Liver (tissue), 9 donors: ENCODE data around the gene ZNF556. TPM values are rescaled to one million over a fixed set of nuclear protein-coding genes. Genes with fewer than 3 reads are reported as not detected.

Experiments
- DNase-seq: peaks from one replicate; pipeline ENCODE4 v3.0.0-alpha.2; 2017; ENCODE audit warnings: low spot score
- H3K27ac ChIP-seq, 2 donors: one replicate each; pipeline ENCODE4 v1.7.0; 2013; ENCODE audit warnings: inconsistent platforms in 2 of 2, low read length in 2 of 2, control low read depth in 1 of 2, low read depth in 1 of 2, mild to moderate bottlenecking in 1 of 2
- H3K27me3 ChIP-seq, 4 donors: one replicate each; pipeline versions ENCODE4 v1.6.1 to v1.7.0; 2013; ENCODE audit warnings: low read length in 3 of 4, inconsistent platforms in 1 of 4, mild to moderate bottlenecking in 1 of 4, moderate library complexity in 1 of 4; ENCODE audit not compliant: control insufficient read depth in 4 of 4, insufficient read depth in 4 of 4
- H3K36me3 ChIP-seq, 4 donors: one replicate each; pipeline versions ENCODE4 v1.6.1 to v1.7.0; 2013; ENCODE audit warnings: low read length in 3 of 4, mild to moderate bottlenecking in 3 of 4, low read depth in 1 of 4, moderate library complexity in 1 of 4; ENCODE audit not compliant: control insufficient read depth in 4 of 4, insufficient read depth in 3 of 4
- H3K4me1 ChIP-seq, 4 donors: one replicate each; pipeline versions ENCODE4 v1.6.1 to v1.7.0; 2013; ENCODE audit warnings: low read length in 3 of 4, mild to moderate bottlenecking in 3 of 4, moderate library complexity in 1 of 4; ENCODE audit not compliant: control insufficient read depth in 4 of 4, insufficient read depth in 4 of 4
- H3K4me3 ChIP-seq, 3 donors: one replicate each; pipeline versions ENCODE4 v1.6.1 to v1.7.0; 2013; ENCODE audit warnings: low read length in 3 of 3, control low read depth in 1 of 3, low read depth in 1 of 3, mild to moderate bottlenecking in 1 of 3
- H3K9ac ChIP-seq, 2 donors: one replicate each; pipeline ENCODE4 v1.7.0; 2013; ENCODE audit warnings: low read length in 2 of 2, mild to moderate bottlenecking in 2 of 2, moderate library complexity in 2 of 2, control low read depth in 1 of 2, low read depth in 1 of 2
- H3K9me3 ChIP-seq, 4 donors: one replicate each; pipeline versions ENCODE4 v1.6.1 to v1.7.0; 2013; ENCODE audit warnings: low read length in 3 of 4; ENCODE audit not compliant: control insufficient read depth in 4 of 4
- CTCF ChIP-seq: fragments of 150-350 bp; IDR thresholded peaks from 2 replicates; pipeline ENCODE4 v1.5.1; 2017; ENCODE audit warnings: improper control_type of control experiment, low read depth, low read length; ENCODE audit not compliant: missing input control
- EGR1 ChIP-seq, 2 donors: IDR thresholded peaks; 2 replicates each; pipeline ENCODE4 v1.6.1; 2016 to 2018; ENCODE audit warnings: antibody characterized with exemption in 2 of 2, low read depth in 2 of 2
- FOXA1 ChIP-seq: IDR thresholded peaks from 2 replicates; pipeline ENCODE4 v1.6.1; 2016; ENCODE audit warnings: antibody characterized with exemption
- GABPA ChIP-seq, 2 donors: IDR thresholded peaks in 1 of 2; conservative IDR thresholded peaks in 1 of 2; 2 replicates each; pipeline ENCODE4 v1.6.1; 2016; ENCODE audit warnings: antibody characterized with exemption in 2 of 2, mild to moderate bottlenecking in 1 of 2, moderate library complexity in 1 of 2
- HNF4A ChIP-seq, 2 donors: conservative IDR thresholded peaks; 2 replicates each; pipeline ENCODE4 v1.6.1; 2016; ENCODE audit warnings: antibody characterized with exemption in 2 of 2, mild to moderate bottlenecking in 2 of 2
- HNF4G ChIP-seq: IDR thresholded peaks from 2 replicates; pipeline ENCODE4 v1.6.1; 2016; ENCODE audit warnings: antibody characterized with exemption
- NR2F2 ChIP-seq: IDR thresholded peaks from 2 replicates; pipeline ENCODE4 v1.6.1; 2016; ENCODE audit warnings: antibody characterized with exemption
- RAD21 ChIP-seq, 2 donors: IDR thresholded peaks; 2 replicates each; pipeline ENCODE4 v1.6.1; 2016; ENCODE audit warnings: antibody characterized with exemption in 2 of 2, mild to moderate bottlenecking in 2 of 2
- REST ChIP-seq: IDR thresholded peaks from 2 replicates; pipeline ENCODE4 v1.6.1; 2016; ENCODE audit warnings: antibody characterized with exemption, mild to moderate bottlenecking
- RXRA ChIP-seq, 2 donors: IDR thresholded peaks; 2 replicates each; pipeline ENCODE4 v1.6.1; 2017 to 2018; ENCODE audit warnings: antibody characterized with exemption in 2 of 2, mild to moderate bottlenecking in 1 of 2
- SP1 ChIP-seq: IDR thresholded peaks from 2 replicates; pipeline ENCODE4 v1.6.1; 2018; ENCODE audit warnings: antibody characterized with exemption, mild to moderate bottlenecking
- TAF1 ChIP-seq: conservative IDR thresholded peaks from 2 replicates; pipeline ENCODE4 v1.6.1; 2016; ENCODE audit warnings: antibody characterized with exemption, mild to moderate bottlenecking
- YY1 ChIP-seq: IDR thresholded peaks from 2 replicates; pipeline ENCODE4 v1.6.1; 2016; ENCODE audit warnings: antibody characterized with exemption, mild to moderate bottlenecking
- WGBS: extraction: QIAGEN DNeasy Blood & Tissue Kit; methylation state at CpG from one replicate; pipeline ENCODE4 v1.1.7; 2013; 5-methylcytosine and 5-hydroxymethylcytosine counted together
- polyA plus RNA-seq, 2 donors: library from polyadenylated mRNA; stranded (reverse) in 1 of 2; unstranded in 1 of 2; fragments of 200-250 nt in 1 of 2; fragments of >200 nt in 1 of 2; fragmentation: Nextera tagmentation in 1 of 2; extraction: Ambion mirVana in 1 of 2; gene quantifications; one replicate each; pipeline versions ENCODE4 v1.2.1 to v1.2.3, GENCODE V29; 2013 to 2015
- total RNA-seq, 2 donors: library from RNA; depleted of rRNA; stranded (reverse); fragments of >200 nt; gene quantifications; one replicate each; pipeline ENCODE4 v1.2.3, GENCODE V29; 2014
- TF ChIP-seq, protein P1 (sequence below): IDR thresholded peaks from 2 replicates; pipeline ENCODE4 v1.6.1; 2016; ENCODE audit warnings: antibody characterized with exemption
- TF ChIP-seq, protein P2 (sequence below): IDR thresholded peaks from 2 replicates; pipeline ENCODE4 v1.6.1; 2016; ENCODE audit warnings: antibody characterized with exemption
- donor health status: healthy.
- donor health status: healthy.
- donor health status: healthy.
- donor health status: healthy.
- donor health status: healthy.

Gene ZNF556
- total RNA-seq (under 1 TPM in 1 of 2 donors, not detected in 1; 0.08 TPM), polyA plus RNA-seq (not detected)

- no peak for DNase-seq
- 85% methylated on average over 36 of the region's 36 CpGs for WGBS
- Histone ChIP-seq H3K36me3 (no peaks in the 10 kb centered on the region), H3K9me3 (peaks cover 0 to 5% (median under 1%) of the 10 kb centered on the region in 4 donors), H3K9ac (no peak within 1 kb of the TSS), H3K27me3 (no peaks in the 10 kb centered on the region), H3K4me1 (no peaks in the 10 kb centered on the region), H3K27ac (no peak within 1 kb of the TSS), H3K4me3 (no peak within 1 kb of the TSS)
- no peak for TF ChIP-seq FOXA1
- TF ChIP-seq EGR1 (IDR thresholded peaks at IDR 0.05; ENCODE audit: low read depth in 2 of 2): no peak
- TF ChIP-seq YY1: no peak
Measured at GRCh38 chr19:2867025-2867991, at the start of gene ZNF556. Gene ZNF556, plus strand, starts transcription at chr19:2867335. Its CDS starts 87 bp downstream, at chr19:2867422.

DNA sequence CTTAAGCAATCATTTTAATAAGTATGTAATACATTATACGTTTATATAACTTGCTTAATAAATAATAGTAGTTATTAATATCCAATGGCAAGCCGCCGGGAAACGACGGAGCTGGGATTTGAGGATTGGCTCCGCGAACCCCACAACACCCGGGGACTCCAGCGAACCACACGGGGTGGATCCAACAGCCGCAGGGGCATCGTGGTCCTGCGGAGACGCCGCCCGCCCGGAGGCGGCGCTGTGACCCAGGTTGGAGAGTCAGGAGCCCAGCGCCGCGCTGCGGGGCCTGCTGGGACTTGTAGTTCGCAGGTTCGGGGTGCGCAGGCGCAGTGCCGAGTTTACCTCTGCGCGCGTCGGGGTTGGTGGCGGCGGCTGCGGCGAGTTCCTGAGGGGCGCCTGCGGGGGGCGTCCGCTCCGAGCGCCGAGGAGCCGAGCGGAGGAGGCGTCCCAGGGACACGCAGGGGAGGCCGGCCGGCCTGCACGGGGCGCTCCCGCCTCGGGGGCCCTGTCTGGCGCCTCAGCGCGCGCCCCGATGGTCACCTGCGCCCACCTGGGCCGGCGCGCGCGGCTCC, 47.5 kb upstream of the ZNF556 start, which contains the start of gene ZNF554:
ZNF554 (plus strand) TSS at position 329 of the 572 bp plus-strand sequence; CDS start at position 533, 204 bp downstream.
- WGBS: under 1% methylated on average over 64 of the region's 64 CpGs
- H3K36me3 ChIP-seq: peaks cover 0 to 17% (median 2%) of the 10 kb centered on the region in 4 donors
- no peak within 1 kb of the TSS for H3K27ac ChIP-seq
- TF ChIP-seq SP1 (peak; percentile 49), TAF1 (no peak), GABPA (IDR thresholded peaks at IDR 0.05 in 1 of 2, conservative IDR thresholded peaks at IDR 0.05 in 1 of 2) (peak in 1 of 2 donors; percentile 64), YY1 (peak; percentile 54), RXRA (IDR thresholded peaks at IDR 0.05) (peak; percentile 30 to 67), HNF4G (no peak), CTCF (peak; percentile 94), RAD21 (IDR thresholded peaks at IDR 0.05) (peak; percentile 63 to 78), EGR1 (IDR thresholded peaks at IDR 0.05; ENCODE audit: low read depth in 2 of 2) (peak in 1 of 2 donors; percentile 33)
- TF ChIP-seq, protein P1, sequence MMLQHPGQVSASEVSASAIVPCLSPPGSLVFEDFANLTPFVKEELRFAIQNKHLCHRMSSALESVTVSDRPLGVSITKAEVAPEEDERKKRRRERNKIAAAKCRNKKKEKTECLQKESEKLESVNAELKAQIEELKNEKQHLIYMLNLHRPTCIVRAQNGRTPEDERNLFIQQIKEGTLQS: no peak
- peaks cover 0 to 12% (median 4%) of the 10 kb centered on the region in 4 donors for H3K4me1 ChIP-seq
- peak within 1 kb of the TSS in 1 of 2 donors; percentile 84 for H3K9ac ChIP-seq
- H3K9me3 ChIP-seq: peaks cover 0 to 7% (median 0%) of the 10 kb centered on the region in 4 donors
- H3K4me3 ChIP-seq: peak within 1 kb of the TSS; percentile 57 to 95 (median 91)
- H3K27me3 ChIP-seq: no peaks in the 10 kb centered on the region
- peak; percentile 98 for DNase-seq

- Histone ChIP-seq H3K9me3 (peaks cover 0 to 7% (median 0%) of the 10 kb centered on the region in 4 donors), H3K27me3 (no peaks in the 10 kb centered on the region), H3K27ac (no peak overlapping the region), H3K36me3 (peaks cover 0 to 18% (median 2%) of the 10 kb centered on the region in 4 donors), H3K4me1 (peaks cover 0 to 12% (median 4%) of the 10 kb centered on the region in 4 donors), H3K9ac (peak overlapping the region in 1 of 2 donors; percentile 84), H3K4me3 (peak overlapping the region; percentile 57 to 95 (median 91))
- TF ChIP-seq SP1 (no peak), YY1 (no peak), RAD21 (IDR thresholded peaks at IDR 0.05) (no peak), FOXA1 (no peak), TAF1 (no peak), NR2F2 (no peak), GABPA (IDR thresholded peaks at IDR 0.05 in 1 of 2, conservative IDR thresholded peaks at IDR 0.05 in 1 of 2) (no peak), HNF4A (conservative IDR thresholded peaks at IDR 0.05) (no peak), REST (no peak)
- TF ChIP-seq, protein P2, sequence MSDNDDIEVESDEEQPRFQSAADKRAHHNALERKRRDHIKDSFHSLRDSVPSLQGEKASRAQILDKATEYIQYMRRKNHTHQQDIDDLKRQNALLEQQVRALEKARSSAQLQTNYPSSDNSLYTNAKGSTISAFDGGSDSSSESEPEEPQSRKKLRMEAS: no peak
- 2% methylated on average over 36 of the region's 36 CpGs for WGBS
- no peak for DNase-seq
Measured at GRCh38 chr19:2820112-2820702, 46.9 kb upstream of the ZNF556 start.
